ENCODE results near the gene TMEM62. TPM values are rescaled to one million over a fixed set of nuclear protein-coding genes. Genes with fewer than 3 reads are reported as not detected.

The TMEM62 gene
- polyA plus RNA-seq, 1 donor from 2014 or later: 8.7 TPM

DNA sequence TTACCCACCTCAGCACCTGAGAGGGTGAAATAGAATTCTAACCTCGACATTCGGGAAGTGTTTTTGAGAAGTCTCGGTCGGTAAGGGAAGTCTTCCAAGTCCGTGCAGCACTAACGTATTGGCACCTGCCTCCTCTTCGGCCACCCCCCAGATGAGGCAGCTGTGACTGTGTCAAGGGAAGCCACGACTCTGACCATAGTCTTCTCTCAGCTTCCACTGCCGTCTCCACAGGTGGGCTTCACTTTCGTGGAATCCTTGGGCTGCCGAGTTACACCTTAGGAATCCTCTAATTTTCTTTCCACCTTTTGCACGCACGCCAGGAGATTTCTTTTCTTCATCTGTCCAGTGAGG is 52.6 kb downstream of the TMEM62 start:
- Histone ChIP-seq H4K20me1 (ENCODE audit: insufficient read depth) (no peaks in the 10 kb centered on the region), H3F3A (ENCODE audit: insufficient read depth, low read length, poor library complexity, severe bottlenecking) (no peaks in the 10 kb centered on the region), H3K36me3 (ENCODE audit: insufficient read depth, low read length) (no peaks in the 10 kb centered on the region), H3K9me2 (ENCODE audit: insufficient read depth, low read length) (no peaks in the 10 kb centered on the region), H3K9ac (ENCODE audit: low read length) (peak overlapping the region; percentile 91), H3K27me3 (ENCODE audit: insufficient read depth, low read depth, low read length) (no peaks in the 10 kb centered on the region), H3K27ac (ENCODE audit: low read length) (peak overlapping the region; percentile 75), H3K9me3 (ENCODE audit: low read length) (no peaks in the 10 kb centered on the region), H3K79me2 (replicated peaks; ENCODE audit: insufficient read depth, low read length) (peaks cover 16% of the 10 kb centered on the region), H3K4me3 (ENCODE audit: low read length) (peak overlapping the region; percentile 80), H3K4me2 (ENCODE audit: low read length) (peak overlapping the region; percentile 89), H2AFZ (ENCODE audit: low read depth, low read length) (peak overlapping the region; percentile 99)
- TF ChIP-seq EZH2 (IDR thresholded peaks at IDR 0.05; ENCODE audit: borderline replicate concordance, insufficient read depth, low read length, poor library complexity, severe bottlenecking) (no peak), RAD21 (conservative IDR thresholded peaks at IDR 0.05) (peak; percentile 25)
- TF ChIP-seq, protein P1, sequence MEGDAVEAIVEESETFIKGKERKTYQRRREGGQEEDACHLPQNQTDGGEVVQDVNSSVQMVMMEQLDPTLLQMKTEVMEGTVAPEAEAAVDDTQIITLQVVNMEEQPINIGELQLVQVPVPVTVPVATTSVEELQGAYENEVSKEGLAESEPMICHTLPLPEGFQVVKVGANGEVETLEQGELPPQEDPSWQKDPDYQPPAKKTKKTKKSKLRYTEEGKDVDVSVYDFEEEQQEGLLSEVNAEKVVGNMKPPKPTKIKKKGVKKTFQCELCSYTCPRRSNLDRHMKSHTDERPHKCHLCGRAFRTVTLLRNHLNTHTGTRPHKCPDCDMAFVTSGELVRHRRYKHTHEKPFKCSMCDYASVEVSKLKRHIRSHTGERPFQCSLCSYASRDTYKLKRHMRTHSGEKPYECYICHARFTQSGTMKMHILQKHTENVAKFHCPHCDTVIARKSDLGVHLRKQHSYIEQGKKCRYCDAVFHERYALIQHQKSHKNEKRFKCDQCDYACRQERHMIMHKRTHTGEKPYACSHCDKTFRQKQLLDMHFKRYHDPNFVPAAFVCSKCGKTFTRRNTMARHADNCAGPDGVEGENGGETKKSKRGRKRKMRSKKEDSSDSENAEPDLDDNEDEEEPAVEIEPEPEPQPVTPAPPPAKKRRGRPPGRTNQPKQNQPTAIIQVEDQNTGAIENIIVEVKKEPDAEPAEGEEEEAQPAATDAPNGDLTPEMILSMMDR (IDR thresholded peaks at IDR 0.05; ENCODE audit: poor library complexity, severe bottlenecking): peak; percentile 18

DNA sequence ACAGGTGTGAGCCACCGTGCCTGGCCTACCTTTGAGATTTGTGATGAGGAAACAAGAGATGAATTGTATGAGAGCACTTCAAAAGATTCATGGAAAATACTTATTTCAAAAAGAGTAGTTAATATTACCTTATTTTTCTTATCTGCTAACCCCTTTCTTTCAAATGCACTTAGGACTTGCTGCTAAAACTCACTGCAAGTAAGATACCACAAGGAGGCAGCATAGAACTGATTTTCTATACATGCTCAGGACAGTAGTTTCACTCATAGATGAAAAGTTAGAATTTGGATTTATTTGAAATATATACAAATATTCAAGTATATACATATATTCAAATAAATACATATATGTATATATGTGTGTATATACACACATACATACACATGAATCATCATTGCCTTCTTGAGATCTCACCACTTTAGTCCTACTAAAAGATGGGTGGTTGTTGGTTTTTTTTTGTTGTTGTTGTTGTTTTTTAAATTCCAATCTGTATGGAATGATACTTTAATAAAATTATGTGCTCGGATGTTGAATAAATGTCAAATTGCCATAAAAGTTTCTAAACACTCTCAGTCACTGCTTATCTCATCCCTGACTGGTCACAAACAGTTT is 54.3 kb downstream of the TMEM62 start:
- no peaks in the 10 kb centered on the region for H3K9me2 ChIP-seq (ENCODE audit: insufficient read depth, low read length)
- TF ChIP-seq SMC3 (conservative IDR thresholded peaks at IDR 0.05; ENCODE audit: poor library complexity): peak; percentile 74
- TF ChIP-seq, protein P1 (IDR thresholded peaks at IDR 0.05; ENCODE audit: poor library complexity, severe bottlenecking): peak; percentile 63
- TF ChIP-seq RAD21 (conservative IDR thresholded peaks at IDR 0.05): peak; percentile 61
- TF ChIP-seq, protein P2, sequence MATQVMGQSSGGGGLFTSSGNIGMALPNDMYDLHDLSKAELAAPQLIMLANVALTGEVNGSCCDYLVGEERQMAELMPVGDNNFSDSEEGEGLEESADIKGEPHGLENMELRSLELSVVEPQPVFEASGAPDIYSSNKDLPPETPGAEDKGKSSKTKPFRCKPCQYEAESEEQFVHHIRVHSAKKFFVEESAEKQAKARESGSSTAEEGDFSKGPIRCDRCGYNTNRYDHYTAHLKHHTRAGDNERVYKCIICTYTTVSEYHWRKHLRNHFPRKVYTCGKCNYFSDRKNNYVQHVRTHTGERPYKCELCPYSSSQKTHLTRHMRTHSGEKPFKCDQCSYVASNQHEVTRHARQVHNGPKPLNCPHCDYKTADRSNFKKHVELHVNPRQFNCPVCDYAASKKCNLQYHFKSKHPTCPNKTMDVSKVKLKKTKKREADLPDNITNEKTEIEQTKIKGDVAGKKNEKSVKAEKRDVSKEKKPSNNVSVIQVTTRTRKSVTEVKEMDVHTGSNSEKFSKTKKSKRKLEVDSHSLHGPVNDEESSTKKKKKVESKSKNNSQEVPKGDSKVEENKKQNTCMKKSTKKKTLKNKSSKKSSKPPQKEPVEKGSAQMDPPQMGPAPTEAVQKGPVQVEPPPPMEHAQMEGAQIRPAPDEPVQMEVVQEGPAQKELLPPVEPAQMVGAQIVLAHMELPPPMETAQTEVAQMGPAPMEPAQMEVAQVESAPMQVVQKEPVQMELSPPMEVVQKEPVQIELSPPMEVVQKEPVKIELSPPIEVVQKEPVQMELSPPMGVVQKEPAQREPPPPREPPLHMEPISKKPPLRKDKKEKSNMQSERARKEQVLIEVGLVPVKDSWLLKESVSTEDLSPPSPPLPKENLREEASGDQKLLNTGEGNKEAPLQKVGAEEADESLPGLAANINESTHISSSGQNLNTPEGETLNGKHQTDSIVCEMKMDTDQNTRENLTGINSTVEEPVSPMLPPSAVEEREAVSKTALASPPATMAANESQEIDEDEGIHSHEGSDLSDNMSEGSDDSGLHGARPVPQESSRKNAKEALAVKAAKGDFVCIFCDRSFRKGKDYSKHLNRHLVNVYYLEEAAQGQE (IDR thresholded peaks at IDR 0.05; ENCODE audit: borderline replicate concordance): no peak
- H4K20me1 ChIP-seq (ENCODE audit: insufficient read depth): no peaks in the 10 kb centered on the region
- no peak overlapping the region for H3K27ac ChIP-seq (ENCODE audit: low read length)
- no peak overlapping the region for H3K4me3 ChIP-seq (ENCODE audit: low read length)
- H2AFZ ChIP-seq (ENCODE audit: low read depth, low read length): no peak overlapping the region
- no peaks in the 10 kb centered on the region for H3K36me3 ChIP-seq (ENCODE audit: insufficient read depth, low read length)
- peaks cover 16% of the 10 kb centered on the region for H3K79me2 ChIP-seq (replicated peaks; ENCODE audit: insufficient read depth, low read length)
- no peak overlapping the region for H3K9ac ChIP-seq (ENCODE audit: low read length)
- no peaks in the 10 kb centered on the region for H3K9me3 ChIP-seq (ENCODE audit: low read length)
- no peaks in the 10 kb centered on the region for H3F3A ChIP-seq (ENCODE audit: insufficient read depth, low read length, poor library complexity, severe bottlenecking)
- H3K4me2 ChIP-seq (ENCODE audit: low read length): no peak overlapping the region
- no peaks in the 10 kb centered on the region for H3K27me3 ChIP-seq (ENCODE audit: insufficient read depth, low read depth, low read length)
